ENCODE data around the gene AJM1. TPM values are rescaled to one million over a fixed set of nuclear protein-coding genes. Genes with fewer than 3 reads are reported as not detected.

AJM1 gene
- total RNA-seq, 1 experiment from 2014 or later: 3.6 TPM

DNA sequence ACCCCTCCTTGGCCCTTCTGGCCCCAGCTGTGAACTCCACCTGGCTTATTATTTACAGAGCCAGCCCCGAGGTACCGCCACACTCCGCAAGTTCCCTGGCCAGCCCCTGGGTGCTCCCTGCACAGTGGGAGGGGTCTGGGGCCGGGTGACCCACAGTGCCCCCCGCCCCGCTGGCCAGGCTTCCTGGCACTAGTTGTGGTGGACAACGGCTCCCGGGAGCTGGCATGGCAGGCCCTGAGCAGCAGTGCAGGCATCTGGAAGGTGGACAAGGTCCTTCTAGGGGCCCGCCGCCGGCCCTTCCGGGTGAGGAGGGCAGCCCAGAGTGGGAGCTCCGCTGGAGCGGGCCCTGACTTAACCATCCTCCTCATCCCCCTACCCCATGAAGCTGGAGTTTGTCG is 13.8 kb downstream of the AJM1 start:
- Histone ChIP-seq H3K4me1 (peaks cover 10% of the 10 kb centered on the region), H3K4me3 (ENCODE audit: low read depth, low read length) (no peak overlapping the region), H3K27me3 (replicated peaks; ENCODE audit: control insufficient read depth, insufficient read depth, low read length) (no peaks in the 10 kb centered on the region), H3K9me3 (no peaks in the 10 kb centered on the region), H3K36me3 (ENCODE audit: control insufficient read depth, insufficient read depth, low read length) (peaks cover 2% of the 10 kb centered on the region; the same call in 1 of the 2 replicates)
- Mint-ChIP-seq H3K27ac (ENCODE audit: unreplicated experiment) (no peak overlapping the region), H3K4me1 (ENCODE audit: low read depth, unreplicated experiment) (no peaks in the 10 kb centered on the region), H3K36me3 (ENCODE audit: insufficient read depth, unreplicated experiment) (peaks cover 80% of the 10 kb centered on the region), H3K4me3 (ENCODE audit: unreplicated experiment) (no peak overlapping the region), H3K27me3 (ENCODE audit: insufficient read depth, unreplicated experiment) (no peaks in the 10 kb centered on the region), H3K9me3 (ENCODE audit: unreplicated experiment) (no peaks in the 10 kb centered on the region)
- no TSS peak for BruUV-seq (replicated peaks)
- CTCF ChIA-PET: no interaction called here
- TF ChIP-seq, protein P1, sequence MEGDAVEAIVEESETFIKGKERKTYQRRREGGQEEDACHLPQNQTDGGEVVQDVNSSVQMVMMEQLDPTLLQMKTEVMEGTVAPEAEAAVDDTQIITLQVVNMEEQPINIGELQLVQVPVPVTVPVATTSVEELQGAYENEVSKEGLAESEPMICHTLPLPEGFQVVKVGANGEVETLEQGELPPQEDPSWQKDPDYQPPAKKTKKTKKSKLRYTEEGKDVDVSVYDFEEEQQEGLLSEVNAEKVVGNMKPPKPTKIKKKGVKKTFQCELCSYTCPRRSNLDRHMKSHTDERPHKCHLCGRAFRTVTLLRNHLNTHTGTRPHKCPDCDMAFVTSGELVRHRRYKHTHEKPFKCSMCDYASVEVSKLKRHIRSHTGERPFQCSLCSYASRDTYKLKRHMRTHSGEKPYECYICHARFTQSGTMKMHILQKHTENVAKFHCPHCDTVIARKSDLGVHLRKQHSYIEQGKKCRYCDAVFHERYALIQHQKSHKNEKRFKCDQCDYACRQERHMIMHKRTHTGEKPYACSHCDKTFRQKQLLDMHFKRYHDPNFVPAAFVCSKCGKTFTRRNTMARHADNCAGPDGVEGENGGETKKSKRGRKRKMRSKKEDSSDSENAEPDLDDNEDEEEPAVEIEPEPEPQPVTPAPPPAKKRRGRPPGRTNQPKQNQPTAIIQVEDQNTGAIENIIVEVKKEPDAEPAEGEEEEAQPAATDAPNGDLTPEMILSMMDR (IDR thresholded peaks at IDR 0.05; ENCODE audit: insufficient read depth in 1 of 2, low read depth in 1 of 2, low read length in 1 of 2, severe bottlenecking in 1 of 2, unreplicated experiment in 1 of 2): no peak
- POLR2A ChIA-PET: no interaction called here
- DNase-seq: peak in 1 of 2 experiments; percentile 43
- intact Hi-C loops (cut with micrococcal nuclease; ENCODE audit: unreplicated experiment): no loop called here

DNA sequence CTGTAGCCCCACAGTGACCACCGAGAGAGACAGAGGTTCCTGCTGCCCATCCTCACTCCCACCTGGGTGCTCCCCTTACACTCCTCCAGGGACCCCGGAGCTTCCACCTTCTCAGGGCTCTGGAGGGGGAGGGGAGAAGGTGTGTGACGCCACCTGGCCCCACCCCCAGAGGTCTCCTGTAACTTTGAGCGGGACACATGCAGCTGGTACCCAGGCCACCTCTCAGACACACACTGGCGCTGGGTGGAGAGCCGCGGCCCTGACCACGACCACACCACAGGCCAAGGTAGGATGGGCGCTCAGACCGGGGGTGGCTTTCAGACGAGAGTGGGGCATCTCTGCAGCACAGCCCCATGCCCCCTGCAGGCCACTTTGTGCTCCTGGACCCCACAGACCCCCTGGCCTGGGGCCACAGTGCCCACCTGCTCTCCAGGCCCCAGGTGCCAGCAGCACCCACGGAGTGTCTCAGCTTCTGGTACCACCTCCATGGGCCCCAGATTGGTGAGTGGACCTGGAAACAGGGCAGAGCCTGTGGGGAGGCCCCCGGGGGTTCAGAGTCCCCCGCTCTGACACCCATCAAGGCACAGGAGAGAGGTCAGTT is 14.4 kb downstream of the AJM1 start:
- CTCF ChIA-PET: no interaction called here
- TF ChIP-seq, protein P1 (IDR thresholded peaks at IDR 0.05; ENCODE audit: insufficient read depth in 1 of 2, low read depth in 1 of 2, low read length in 1 of 2, severe bottlenecking in 1 of 2, unreplicated experiment in 1 of 2): no peak
- intact Hi-C loops (cut with micrococcal nuclease; ENCODE audit: unreplicated experiment): no loop called here
- Mint-ChIP-seq H3K4me1 (ENCODE audit: low read depth, unreplicated experiment) (no peaks in the 10 kb centered on the region), H3K27me3 (ENCODE audit: insufficient read depth, unreplicated experiment) (no peaks in the 10 kb centered on the region), H3K36me3 (ENCODE audit: insufficient read depth, unreplicated experiment) (peaks cover 80% of the 10 kb centered on the region), H3K27ac (ENCODE audit: unreplicated experiment) (no peak overlapping the region), H3K9me3 (ENCODE audit: unreplicated experiment) (no peaks in the 10 kb centered on the region), H3K4me3 (ENCODE audit: unreplicated experiment) (no peak overlapping the region)
- peak in 1 of 2 experiments; percentile 38 for DNase-seq
- Histone ChIP-seq H3K9me3 (no peaks in the 10 kb centered on the region), H3K36me3 (ENCODE audit: control insufficient read depth, insufficient read depth, low read length) (0 out of 2 replicates have a peak, but pooled peaks cover 1% of the 10 kb centered on the region), H3K4me3 (ENCODE audit: low read depth, low read length) (no peak overlapping the region), H3K4me1 (peaks cover 10% of the 10 kb centered on the region), H3K27me3 (replicated peaks; ENCODE audit: control insufficient read depth, insufficient read depth, low read length) (no peaks in the 10 kb centered on the region)
- no TSS peak for BruUV-seq (replicated peaks)
- POLR2A ChIA-PET: no interaction called here

DNA sequence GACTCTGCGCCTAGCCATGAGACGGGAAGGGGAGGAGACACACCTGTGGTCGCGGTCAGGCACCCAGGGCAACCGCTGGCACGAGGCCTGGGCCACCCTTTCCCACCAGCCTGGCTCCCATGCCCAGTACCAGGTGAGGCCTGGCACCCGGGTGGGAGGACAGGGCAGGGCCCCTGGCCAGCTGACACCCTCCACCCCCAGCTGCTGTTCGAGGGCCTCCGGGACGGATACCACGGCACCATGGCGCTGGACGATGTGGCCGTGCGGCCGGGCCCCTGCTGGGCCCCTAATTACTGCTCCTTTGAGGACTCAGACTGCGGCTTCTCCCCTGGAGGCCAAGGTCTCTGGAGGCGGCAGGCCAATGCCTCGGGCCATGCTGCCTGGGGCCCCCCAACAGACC is 14.9 kb downstream of the AJM1 start:
- Histone ChIP-seq H3K4me1 (peaks cover 10% of the 10 kb centered on the region), H3K27me3 (replicated peaks; ENCODE audit: control insufficient read depth, insufficient read depth, low read length) (no peaks in the 10 kb centered on the region), H3K9me3 (no peaks in the 10 kb centered on the region), H3K4me3 (ENCODE audit: low read depth, low read length) (no peak overlapping the region), H3K36me3 (ENCODE audit: control insufficient read depth, insufficient read depth, low read length) (0 out of 2 replicates have a peak, but pooled peaks cover 1% of the 10 kb centered on the region)
- no peak for DNase-seq
- TF ChIP-seq, protein P1 (IDR thresholded peaks at IDR 0.05; ENCODE audit: insufficient read depth in 1 of 2, low read depth in 1 of 2, low read length in 1 of 2, severe bottlenecking in 1 of 2, unreplicated experiment in 1 of 2): no peak
- ChIA-PET POLR2A (no interaction called here), CTCF (no interaction called here)
- H3K9me3 Mint-ChIP-seq (ENCODE audit: unreplicated experiment): no peaks in the 10 kb centered on the region
- peak overlapping the region; percentile 16 for H3K27ac Mint-ChIP-seq (ENCODE audit: unreplicated experiment)
- intact Hi-C loops (cut with micrococcal nuclease; ENCODE audit: unreplicated experiment): no loop called here
- BruUV-seq (replicated peaks): no TSS peak
- no peaks in the 10 kb centered on the region for H3K27me3 Mint-ChIP-seq (ENCODE audit: insufficient read depth, unreplicated experiment)
- H3K36me3 Mint-ChIP-seq (ENCODE audit: insufficient read depth, unreplicated experiment): peaks cover 82% of the 10 kb centered on the region
- H3K4me3 Mint-ChIP-seq (ENCODE audit: unreplicated experiment): no peak overlapping the region
- no peaks in the 10 kb centered on the region for H3K4me1 Mint-ChIP-seq (ENCODE audit: low read depth, unreplicated experiment)
